GM18526 (cell line): ENCODE data around the gene FOXJ3.

Source experiments
- POLR2A ChIP-seq: IDR thresholded peaks from 3 replicates; pipeline ENCODE4 v1.6.1; 2011; ENCODE audit not compliant: insufficient read length; ENCODE audit errors: extremely low read depth

The FOXJ3 gene

GRCh38 chr1:42251042-42251441 is 84.0 kb downstream of the FOXJ3 start:
- no peak for TF ChIP-seq POLR2A

GRCh38 chr1:42250164-42250563 is 84.9 kb downstream of the FOXJ3 start:
- no peak for TF ChIP-seq POLR2A

- TF ChIP-seq POLR2A, result no peak
Observed at GRCh38 chr1:42240966-42241755, 93.9 kb downstream of the FOXJ3 start.

GRCh38 chr1:42239555-42239954 is 95.5 kb downstream of the FOXJ3 start:
- no peak for TF ChIP-seq POLR2A

GRCh38 chr1:42239041-42239440 is 96.0 kb downstream of the FOXJ3 start:
- TF ChIP-seq POLR2A, result no peak

GRCh38 chr1:42231253-42231652 is 103.8 kb downstream of the FOXJ3 start:
- no peak for TF ChIP-seq POLR2A

GRCh38 chr1:42228938-42229337 is 106.1 kb downstream of the FOXJ3 start:
- no peak for TF ChIP-seq POLR2A

GRCh38 chr1:42223036-42223435 is 112.0 kb downstream of the FOXJ3 start:
- TF ChIP-seq POLR2A, result no peak

- no peak for TF ChIP-seq POLR2A
Observed at GRCh38 chr1:42221952-42222606, 113.0 kb downstream of the FOXJ3 start.

- no peak for TF ChIP-seq POLR2A
Observed at GRCh38 chr1:42221456-42221855, 113.6 kb downstream of the FOXJ3 start.

GRCh38 chr1:42219627-42220026 is 115.4 kb downstream of the FOXJ3 start:
- no peak for TF ChIP-seq POLR2A

- no peak for TF ChIP-seq POLR2A
Observed at GRCh38 chr1:42214447-42214871, 120.6 kb downstream of the FOXJ3 start.

GRCh38 chr1:42211224-42211623 is 123.8 kb downstream of the FOXJ3 start:
- TF ChIP-seq POLR2A, result no peak

GRCh38 chr1:42210421-42211133 is 124.5 kb downstream of the FOXJ3 start:
- no peak for TF ChIP-seq POLR2A

GRCh38 chr1:42209526-42210251 is 125.3 kb downstream of the FOXJ3 start:
- no peak for TF ChIP-seq POLR2A
